H1 (cell line): Measurements from ENCODE around the gene RNU7-1. TPM values are rescaled to one million over a fixed set of nuclear protein-coding genes. Genes with fewer than 3 reads are reported as not detected.
A peak's percentile ranks its signal among the peaks of the same experiment; 100 is the strongest.

ENCODE experiments used
- CTCF ChIA-PET: fragments of 300-600 bp; sonication (Branson Sonifier 250); formaldehyde crosslinking; loops from one replicate; lab custom pipeline; 2021; ENCODE audit not compliant: partially characterized antibody; lab: Charles Lee
- POLR2A ChIA-PET: fragments of 300-600 bp; sonication (Branson Sonifier 250); formaldehyde crosslinking; loops from one replicate; lab custom pipeline; 2021; ENCODE audit warnings: inconsistent platforms; ENCODE audit not compliant: partially characterized antibody; lab: Charles Lee
- DNase-seq, 2 experiments: peaks; one replicate each; pipeline versions ENCODE4 v3.0.0 to v3.0.0-alpha.2; 2010 to 2022; ENCODE audit warnings: low spot score in 2 of 2, low read depth in 1 of 2, mixed read lengths in 1 of 2
- FAIRE-seq: peaks from 2 replicates; lab custom pipeline; 2011; peaks lifted over from hg19 to GRCh38; lab: Jason Lieb, UNC
- H2AFZ ChIP-seq: 2 replicates; pipeline ENCODE4 v1.8.1; 2012; ENCODE audit warnings: low read length, inconsistent platforms
- H2AK5ac ChIP-seq: 2 replicates; pipeline ENCODE4 v1.6.1; 2013; ENCODE audit warnings: low read depth, low read length
- H2BK120ac ChIP-seq: replicated peaks from 2 replicates; pipeline ENCODE3; 2013; ENCODE audit warnings: low read depth, low read length, inconsistent platforms
- H2BK12ac ChIP-seq: 2 replicates; pipeline ENCODE4 v1.6.1; 2013; ENCODE audit warnings: low read depth, low read length
- H2BK15ac ChIP-seq: 2 replicates; pipeline ENCODE4 v1.6.1; 2013; ENCODE audit warnings: low read length
- H2BK20ac ChIP-seq: 2 replicates; pipeline ENCODE4 v1.6.1; 2013; ENCODE audit warnings: low read length
- H2BK5ac ChIP-seq: 2 replicates; pipeline ENCODE4 v1.6.1; 2013; ENCODE audit warnings: low read depth, low read length
- H3K14ac ChIP-seq: 2 replicates; pipeline ENCODE4 v1.6.1; 2013; ENCODE audit warnings: inconsistent platforms; ENCODE audit not compliant: insufficient read length
- H3K18ac ChIP-seq: 2 replicates; pipeline ENCODE4 v1.6.1; 2013; ENCODE audit warnings: low read length; ENCODE audit errors: extremely low read depth
- H3K23ac ChIP-seq: 2 replicates; pipeline ENCODE4 v1.6.1; 2013; ENCODE audit warnings: inconsistent platforms; ENCODE audit not compliant: insufficient read length
- H3K23me2 ChIP-seq: 2 replicates; pipeline ENCODE4 v1.6.1; 2013; ENCODE audit warnings: low read depth, low read length
- H3K27ac ChIP-seq: 2 replicates; pipeline ENCODE4 v1.6.1; 2011; ENCODE audit warnings: low read depth, low read length, inconsistent platforms
- H3K27me3 ChIP-seq, 4 experiments: replicated peaks in 1 of 4; 1 replicate in 1 of 4; 2 replicates in 3 of 4; pipeline versions ENCODE4 v1.6.1 to v1.8.1; 2011 to 2013; ENCODE audit warnings: low read length in 3 of 4, mild to moderate bottlenecking in 3 of 4, inconsistent platforms in 2 of 4, mixed read lengths in 2 of 4, moderate library complexity in 1 of 4; ENCODE audit not compliant: control insufficient read depth in 3 of 4, insufficient read depth in 3 of 4; ENCODE audit errors: extremely low read depth in 1 of 4
- H3K36me3 ChIP-seq, 4 experiments: 2 replicates each; pipeline versions ENCODE4 v1.6.1 to v1.8.1; 2011 to 2013; ENCODE audit warnings: mild to moderate bottlenecking in 4 of 4, low read length in 3 of 4, moderate library complexity in 2 of 4, control low read depth in 1 of 4, inconsistent platforms in 1 of 4; ENCODE audit not compliant: insufficient read depth in 4 of 4, control insufficient read depth in 2 of 4
- H3K4ac ChIP-seq: replicated peaks from 2 replicates; pipeline ENCODE3; 2013; ENCODE audit warnings: low read length, low read depth, mixed read lengths, inconsistent platforms; ENCODE audit not compliant: insufficient read length
- H3K4me1 ChIP-seq, 4 experiments: replicated peaks in 1 of 4; 1 replicate in 1 of 4; 2 replicates in 3 of 4; pipeline versions ENCODE4 v1.6.1 to v1.8.1; 2011 to 2013; ENCODE audit warnings: low read length in 3 of 4, inconsistent platforms in 2 of 4, mixed read lengths in 1 of 4; ENCODE audit not compliant: insufficient read depth in 4 of 4, control insufficient read depth in 3 of 4
- H3K4me2 ChIP-seq, 2 experiments: 2 replicates each; pipeline versions ENCODE4 v1.6.1 to v1.8.1; 2011 to 2013; ENCODE audit warnings: low read depth in 2 of 2, low read length in 2 of 2, control low read depth in 1 of 2, inconsistent platforms in 1 of 2, mild to moderate bottlenecking in 1 of 2; ENCODE audit not compliant: insufficient read depth in 1 of 2
- H3K4me3 ChIP-seq, 4 experiments: fragments of 200-600, 300-600 bp in 1 of 4; sonication (generic), shearing (Covaris generic), sonication (Bioruptor Twin) in 1 of 4; 2 replicates each; pipeline versions ENCODE4 v1.5.1 to v1.8.1; 2011 to 2016; ENCODE audit warnings: low read length in 4 of 4, low read depth in 3 of 4, control low read depth in 2 of 4, inconsistent platforms in 2 of 4, mild to moderate bottlenecking in 2 of 4, mixed read lengths in 1 of 4, moderate library complexity in 1 of 4; ENCODE audit not compliant: insufficient read depth in 2 of 4; ENCODE audit errors: extremely low read depth in 1 of 4
- H3K56ac ChIP-seq: replicated peaks from 2 replicates; pipeline ENCODE3; 2013; ENCODE audit warnings: low read depth, mild to moderate bottlenecking, mixed read lengths, low read length, inconsistent platforms; ENCODE audit not compliant: insufficient read length
- H3K79me1 ChIP-seq: 2 replicates; pipeline ENCODE4 v1.6.1; 2013; ENCODE audit warnings: low read depth, low read length, control low read depth
- H3K79me2 ChIP-seq, 2 experiments: 2 replicates each; pipeline versions ENCODE4 v1.6.1 to v1.8.1; 2012 to 2013; ENCODE audit warnings: low read length in 2 of 2, mild to moderate bottlenecking in 2 of 2, inconsistent platforms in 1 of 2; ENCODE audit not compliant: insufficient read depth in 2 of 2, control insufficient read depth in 1 of 2
- H3K9ac ChIP-seq, 4 experiments: replicated peaks in 1 of 4; 1 replicate in 1 of 4; 2 replicates in 3 of 4; pipeline versions ENCODE4 v1.6.1 to v1.8.1; 2011 to 2013; ENCODE audit warnings: low read depth in 3 of 4, low read length in 3 of 4, control low read depth in 2 of 4, mild to moderate bottlenecking in 2 of 4, moderate library complexity in 2 of 4, inconsistent platforms in 1 of 4; ENCODE audit errors: extremely low read depth in 1 of 4
- H3K9me3 ChIP-seq, 2 experiments: 2 replicates each; pipeline versions ENCODE4 v1.6.1 to v1.8.1; 2012 to 2013; ENCODE audit warnings: mild to moderate bottlenecking in 2 of 2, moderate library complexity in 2 of 2, control low read depth in 1 of 2, inconsistent platforms in 1 of 2, low read depth in 1 of 2, low read length in 1 of 2, mixed read lengths in 1 of 2; ENCODE audit not compliant: insufficient read depth in 2 of 2
- H4K20me1 ChIP-seq, 2 experiments: replicated peaks in 1 of 2; 2 replicates each; pipeline versions ENCODE3 to v1.8.1; 2011 to 2013; ENCODE audit warnings: inconsistent platforms in 2 of 2, low read length in 2 of 2, mild to moderate bottlenecking in 1 of 2; ENCODE audit not compliant: insufficient read depth in 2 of 2, control insufficient read depth in 1 of 2
- H4K5ac ChIP-seq: 2 replicates; pipeline ENCODE4 v1.6.1; 2013; ENCODE audit warnings: low read length, low read depth, mixed read lengths, inconsistent platforms; ENCODE audit not compliant: insufficient read length
- H4K8ac ChIP-seq: 2 replicates; pipeline ENCODE4 v1.8.0; 2013; ENCODE audit warnings: mild to moderate bottlenecking, moderate library complexity, low read length, inconsistent platforms; ENCODE audit not compliant: insufficient read depth; ENCODE audit errors: extremely low read depth
- H4K91ac ChIP-seq: replicated peaks from 2 replicates; pipeline ENCODE3; 2013; ENCODE audit warnings: low read length, mixed read lengths, inconsistent platforms; ENCODE audit not compliant: insufficient read length
- BACH1 ChIP-seq: IDR thresholded peaks from 2 replicates; pipeline ENCODE4 v1.6.1; 2012; ENCODE audit warnings: low read length, improper control_type of control experiment
- BCL11A ChIP-seq, 2 experiments: IDR thresholded peaks; one replicate each; pipeline ENCODE4 v1.6.1; 2011; ENCODE audit warnings: low read depth in 2 of 2, low read length in 2 of 2, mild to moderate bottlenecking in 2 of 2
- CREB1 ChIP-seq: IDR thresholded peaks from 2 replicates; pipeline ENCODE4 v1.6.1; 2012; ENCODE audit warnings: inconsistent platforms
- CTBP2 ChIP-seq: IDR thresholded peaks from 2 replicates; pipeline ENCODE4 v1.7.0; 2011; ENCODE audit warnings: borderline replicate concordance, mild to moderate bottlenecking, moderate library complexity, mixed read lengths, low read length; ENCODE audit not compliant: insufficient read depth, insufficient read length
- KDM4A ChIP-seq: IDR thresholded peaks from one replicate; pipeline ENCODE4 v1.7.1; 2012; ENCODE audit warnings: low read depth, mild to moderate bottlenecking, moderate library complexity, low read length, inconsistent platforms; ENCODE audit not compliant: severe bottlenecking
- MAX ChIP-seq: IDR thresholded peaks from 2 replicates; pipeline ENCODE4 v1.6.1; 2012; ENCODE audit warnings: inconsistent platforms
- POLR2AphosphoS5 ChIP-seq: IDR thresholded peaks from 2 replicates; pipeline ENCODE4 v1.6.1; 2011; ENCODE audit warnings: low read depth, low read length
- SAP30 ChIP-seq: fragments of 300-600 bp; sonication (generic); IDR thresholded peaks from 2 replicates; pipeline ENCODE4 v1.7.1; 2012; ENCODE audit warnings: low read length, moderate library complexity, mild to moderate bottlenecking, inconsistent platforms; ENCODE audit not compliant: insufficient read depth, insufficient replicate concordance
- TAF1 ChIP-seq: IDR thresholded peaks from 2 replicates; pipeline ENCODE4 v1.6.1; 2011; ENCODE audit warnings: mild to moderate bottlenecking, low read depth, low read length
- TCF12 ChIP-seq: IDR thresholded peaks from 2 replicates; pipeline ENCODE4 v1.6.1; 2011; ENCODE audit warnings: low read depth, mild to moderate bottlenecking, low read length
- TEAD4 ChIP-seq: IDR thresholded peaks from 2 replicates; pipeline ENCODE4 v1.6.1; 2012; ENCODE audit warnings: low read depth, low read length, inconsistent platforms, mixed read lengths
- WGBS, 2 experiments: shearing (Covaris generic) in 1 of 2; methylation state at CpG; one replicate each; pipeline versions ENCODE4 v1.1.6 to v1.1.7; 2013 to 2015; ENCODE audit warnings: low lambda C conversion rate in 2 of 2, mixed read lengths in 2 of 2, inconsistent platforms in 1 of 2, low coverage in 1 of 2, missing lambda C conversion rate in 1 of 2; ENCODE audit not compliant: insufficient replicate concordance in 2 of 2, insufficient coverage in 1 of 2, insufficient read length in 1 of 2; ENCODE audit errors: extremely low coverage in 1 of 2, missing lambda C conversion rate in 1 of 2; 5-methylcytosine and 5-hydroxymethylcytosine counted together
- polyA plus RNA-seq, 7 experiments: library from polyadenylated mRNA; depleted of rRNA in 3 of 7; stranded (reverse) in 5 of 7; unstranded in 2 of 7; fragments of >200 nt in 5 of 7; fragments of 200-250 nt in 2 of 7; gene quantifications; 1 replicate in 5 of 7; 2 replicates in 1 of 7; 4 replicates in 1 of 7; pipeline versions ENCODE4 v1.2.1 to v1.2.3, GENCODE V29; 2011 to 2013; ENCODE audit warnings: missing spikeins in 2 of 7, mixed read lengths in 2 of 7
- total RNA-seq: library from RNA; stranded (reverse); fragmentation: NEBNext Ultra II Directional; extraction: Animal tissue kit (Norgen Biotek cat#: 25700); gene quantifications from 2 replicates; pipeline ENCODE4 v1.2.1, GENCODE V29; 2021

RNU7-1 gene
- total and polyA plus RNA-seq, 2 of the 8 experiments (the other 6 are each of a cell fraction or from before 2014, with no cell fraction given): not detected

- Histone ChIP-seq H2BK15ac (no peak overlapping the region), H3K23ac (no peak overlapping the region), H3K36me3 (peaks cover 10 to 42% (median 26%) of the 10 kb centered on the region in 4 experiments; a peak in 7 of 8 replicates), H3K9me3 (no peaks in the 10 kb centered on the region), H4K8ac (peak overlapping the region; percentile 54; the same call in 1 of the 2 replicates), H3K79me1 (peaks cover 4% of the 10 kb centered on the region), H4K91ac (peak overlapping the region; percentile 7), H2BK5ac (no peak overlapping the region), H2BK20ac (no peak overlapping the region), H3K18ac (peak overlapping the region; percentile 87; the same call in 1 of the 2 replicates), H3K4ac (peak overlapping the region; percentile 40), H3K79me2 (peaks cover 0 to 9% of the 10 kb centered on the region in 2 experiments; a peak in 1 of 4 replicates), H4K20me1 (peaks cover 0 to 2% of the 10 kb centered on the region in 2 experiments), H3K23me2 (peaks cover 11% of the 10 kb centered on the region; the same call in 1 of the 2 replicates), H4K5ac (peak overlapping the region; percentile 2), H2AK5ac (no peak overlapping the region), H3K27ac (0 out of 2 replicates have a peak overlapping the region, but pooled peaks have one; percentile 26), H3K27me3 (no peaks in the 10 kb centered on the region), H2AFZ (no peak overlapping the region), H3K56ac (no peak overlapping the region), H3K14ac (no peak overlapping the region), H3K9ac (peak overlapping the region in 3 of 4 experiments; percentile 39 to 60 (median 43); a peak in 5 of 7 replicates), H3K4me1 (peaks cover 0 to 18% (median 9%) of the 10 kb centered on the region in 4 experiments; a peak in 6 of 7 replicates), H3K4me3 (peak overlapping the region; percentile 67 to 86 (median 78)), H2BK12ac (no peak overlapping the region), H2BK120ac (no peak overlapping the region), H3K4me2 (peak overlapping the region; percentile 84 to 92)
- DNase-seq (peak in 1 of 2 experiments; percentile 72), FAIRE-seq (peak; percentile 13)
- ChIA-PET CTCF (interaction anchor here (0.7 to 9.3 kb wide), 7 partner anchors 10 to 54 kb away, joined by 3 to 74 read pairs (median 4); partner anchors contain the start of gene LRRC23), POLR2A (interaction anchor here (0.6 to 39.6 kb wide), 9 partner anchors 9 to 87 kb away, joined by 3 to 1027 read pairs (median 5); partner anchors contain the start of genes ATN1, C12orf57, LRRC23 and P3H3)
- 3% methylated on average over 20 of the region's 29 CpGs; no CpG with 5 or more reads in 1 of the 2 experiments for WGBS, 2 experiments
- no peak for TF ChIP-seq POLR2AphosphoS5
- peak; percentile 48 for TF ChIP-seq KDM4A
- no peak for TF ChIP-seq TEAD4
- TF ChIP-seq MAX: peak; percentile 48
- no peak for TF ChIP-seq BACH1
- TF ChIP-seq TCF12: no peak
- peak; percentile 78 for TF ChIP-seq CTBP2
- no peak for TF ChIP-seq BCL11A (IDR thresholded peaks at IDR 0.05; ENCODE audit: low read depth in 2 of 2, low read length in 2 of 2)
- peak; percentile 72 for TF ChIP-seq SAP30
- 0 out of 2 replicates have a peak, but pooled peaks have one; percentile 36 for TF ChIP-seq TAF1
- no peak for TF ChIP-seq CREB1
Measured at GRCh38 chr12:6914947-6915788, 28.4 kb upstream of the RNU7-1 start.
